HFFc6 (cell line): Measurements from ENCODE around the gene DXO. TPM values are rescaled to one million over a fixed set of nuclear protein-coding genes. Genes with fewer than 3 reads are reported as not detected.
"Not testable (repeated sequence)": the region's sequence is repeated elsewhere in the genome, so short reads cannot be mapped to it uniquely, and the experiment has no call there.

Source experiments
- DNase-seq: peaks from one replicate; pipeline ENCODE4 v3.0.0-alpha.2; 2018
- H3K27ac Mint-ChIP-seq: 2 replicates; pipeline ENCODE4 v1.8.0; 2020; ENCODE audit warnings: mild to moderate bottlenecking, mixed read lengths
- H3K27me3 Mint-ChIP-seq: 2 replicates; pipeline ENCODE4 v1.8.0; 2021; ENCODE audit warnings: mild to moderate bottlenecking, moderate library complexity, mixed read lengths; ENCODE audit not compliant: insufficient read depth
- H3K36me3 Mint-ChIP-seq: 2 replicates; pipeline ENCODE4 v1.8.0; 2021; ENCODE audit warnings: low read depth, mixed read lengths
- H3K4me1 Mint-ChIP-seq: 2 replicates; pipeline ENCODE4 v1.8.0; 2020; ENCODE audit warnings: low read depth, mixed read lengths
- H3K4me3 Mint-ChIP-seq: 2 replicates; pipeline ENCODE4 v1.8.0; 2020; ENCODE audit warnings: mild to moderate bottlenecking, moderate library complexity, mixed read lengths
- H3K9me3 Mint-ChIP-seq: 2 replicates; pipeline ENCODE4 v1.8.0; 2020; ENCODE audit warnings: mild to moderate bottlenecking, mixed read lengths
- CTCF ChIP-seq: fragments of 200-600 bp; sonication (generic); IDR thresholded peaks from 2 replicates; pipeline ENCODE4 v1.5.0; 2021; ENCODE audit warnings: antibody characterized with exemption, mild to moderate bottlenecking
- total RNA-seq, 6 experiments: library from RNA; stranded (reverse); fragmentation: NEBNext Ultra II Directional; extraction: Animal tissue kit (Norgen Biotek cat#: 25700); gene quantifications; 2 replicates in 1 of 6; 3 replicates in 5 of 6; pipeline ENCODE4 v1.2.3, GENCODE V29; 2021

DXO gene
- total RNA-seq, 6 experiments from 2014 or later, result 14.1 to 20.5 (median 16.5) TPM

GRCh38 chr6:32004393-32004792 lies 32.5 kb upstream of the DXO start:
- H3K9me3 Mint-ChIP-seq, DNase-seq, H3K4me3 Mint-ChIP-seq, H3K4me1 Mint-ChIP-seq, H3K36me3 Mint-ChIP-seq, H3K27ac Mint-ChIP-seq, H3K27me3 Mint-ChIP-seq: not testable (repeated sequence)

GRCh38 chr6:32003301-32003700 lies 31.4 kb upstream of the DXO start:
- not testable (repeated sequence) for H3K36me3 Mint-ChIP-seq, H3K9me3 Mint-ChIP-seq, H3K27me3 Mint-ChIP-seq, H3K4me3 Mint-ChIP-seq, H3K27ac Mint-ChIP-seq, DNase-seq, H3K4me1 Mint-ChIP-seq

- H3K36me3 Mint-ChIP-seq, DNase-seq, H3K4me1 Mint-ChIP-seq, H3K4me3 Mint-ChIP-seq, H3K9me3 Mint-ChIP-seq, H3K27me3 Mint-ChIP-seq, H3K27ac Mint-ChIP-seq: not testable (repeated sequence)
Measured at GRCh38 chr6:32002546-32003268, 30.8 kb upstream of the DXO start.

- H3K4me3 Mint-ChIP-seq, DNase-seq, H3K27ac Mint-ChIP-seq, H3K27me3 Mint-ChIP-seq, H3K4me1 Mint-ChIP-seq, H3K36me3 Mint-ChIP-seq, H3K9me3 Mint-ChIP-seq: not testable (repeated sequence)
Measured at GRCh38 chr6:31996385-31996784, 24.4 kb upstream of the DXO start.

GRCh38 chr6:31994421-31994820 lies 22.5 kb upstream of the DXO start:
- not testable (repeated sequence) for H3K27me3 Mint-ChIP-seq, H3K36me3 Mint-ChIP-seq, H3K9me3 Mint-ChIP-seq, H3K27ac Mint-ChIP-seq, H3K4me3 Mint-ChIP-seq, H3K4me1 Mint-ChIP-seq, DNase-seq

GRCh38 chr6:31989363-31989762 lies 17.4 kb upstream of the DXO start:
- not testable (repeated sequence) for H3K27ac Mint-ChIP-seq, H3K9me3 Mint-ChIP-seq, H3K4me1 Mint-ChIP-seq, H3K36me3 Mint-ChIP-seq, H3K27me3 Mint-ChIP-seq, DNase-seq, H3K4me3 Mint-ChIP-seq

GRCh38 chr6:31981744-31982143 lies 9.8 kb upstream of the DXO start, which contains the start of gene C4A:
Gene C4A, plus strand, starts transcription at chr6:31982057. Its CDS starts 51 bp downstream, at chr6:31982108.
- DNase-seq, H3K4me3 Mint-ChIP-seq: not testable (repeated sequence)

GRCh38 chr6:31980998-31981397 lies 9.1 kb upstream of the DXO start:
- DNase-seq, H3K4me3 Mint-ChIP-seq, H3K4me1 Mint-ChIP-seq, H3K27ac Mint-ChIP-seq, H3K9me3 Mint-ChIP-seq, H3K36me3 Mint-ChIP-seq, H3K27me3 Mint-ChIP-seq: not testable (repeated sequence)

More at GRCh38 chr6:31981744-31982143, 9.8 kb upstream of the DXO start, which contains the start of gene C4A:
- H3K4me1 Mint-ChIP-seq, H3K36me3 Mint-ChIP-seq, H3K27me3 Mint-ChIP-seq, H3K9me3 Mint-ChIP-seq, H3K27ac Mint-ChIP-seq: not testable (repeated sequence)

- not testable (repeated sequence) for H3K4me3 Mint-ChIP-seq, H3K27me3 Mint-ChIP-seq, DNase-seq, H3K9me3 Mint-ChIP-seq, H3K36me3 Mint-ChIP-seq, H3K4me1 Mint-ChIP-seq
- peak overlapping the region; percentile 29; the same call in 1 of the 2 replicates for H3K27ac Mint-ChIP-seq
Measured at GRCh38 chr6:31980195-31980876, 8.4 kb upstream of the DXO start.

- Mint-ChIP-seq H3K36me3 (no peaks in the 10 kb centered on the region), H3K27me3 (no peaks in the 10 kb centered on the region), H3K9me3 (no peaks in the 10 kb centered on the region), H3K4me1 (no peaks in the 10 kb centered on the region), H3K4me3 (no peak overlapping the region), H3K27ac (no peak overlapping the region)
- no peak for DNase-seq
- no peak for TF ChIP-seq CTCF
Measured at GRCh38 chr6:31979238-31979898, 7.4 kb upstream of the DXO start.
